K562 (cell line): Measurements from ENCODE around the gene CEP20. TPM values are rescaled to one million over a fixed set of nuclear protein-coding genes. Genes with fewer than 3 reads are reported as not detected.

Experiments
- ATAC-seq: fragments of 200-7000 bp; cut with Tn5 transposase; 3 replicates; pipeline ENCODE4 v1.9.1; 2020; ENCODE audit warnings: moderate library complexity
- BruUV-seq: library from RNA; stranded (reverse); fragments of 400-500 nt; replicated peaks from 2 replicates; lab custom pipeline; 2021; lab: Mats Ljungman, UMichigan
- CTCF ChIA-PET: fragments of 300-600 bp; formaldehyde crosslinking; extraction: SDS; loops from one replicate; lab custom pipeline; 2021; ENCODE audit warnings: low intra/inter-chr PET ratio; lab: Yijun Ruan, JAX
- POLR2A ChIA-PET: fragments of 300-600, 350-650 bp; sonication (Branson Sonifier 250); formaldehyde crosslinking; extraction: SDS; loops from one replicate; lab custom pipeline; 2021; ENCODE audit warnings: antibody characterized with exemption, inconsistent platforms; lab: Yijun Ruan, JAX
- DNase-seq, 4 experiments: peaks; one replicate each; pipeline versions ENCODE4 v3.0.0 to v3.0.0-alpha.2; 2011 to 2018; ENCODE audit warnings: low spot score in 3 of 4, mixed read lengths in 3 of 4; ENCODE audit errors: extremely low read depth in 1 of 4
- FAIRE-seq: peaks from 2 replicates; lab custom pipeline; 2011; peaks lifted over from hg19 to GRCh38; lab: Jason Lieb, UNC
- H2AFZ ChIP-seq: 2 replicates; pipeline ENCODE4 v1.6.0; 2011; ENCODE audit warnings: low read depth, low read length, control low read depth, inconsistent platforms
- H3K27ac ChIP-seq: fragments of 200-600 bp; 3 replicates; pipeline ENCODE4 v1.8.0; 2011; ENCODE audit warnings: low read depth, mild to moderate bottlenecking, control low read depth, inconsistent platforms, low read length, moderate library complexity, mixed read lengths; ENCODE audit errors: extremely low read depth
- H3K27me3 ChIP-seq, 2 experiments: fragments of 300-600 bp in 1 of 2; 2 replicates in 1 of 2; 3 replicates in 1 of 2; pipeline versions ENCODE4 v1.6.0 to v1.8.0; 2011; ENCODE audit warnings: inconsistent platforms in 2 of 2, low read length in 2 of 2, mild to moderate bottlenecking in 1 of 2, mixed read lengths in 1 of 2, moderate library complexity in 1 of 2; ENCODE audit not compliant: control insufficient read depth in 2 of 2, insufficient read depth in 2 of 2
- H3K36me3 ChIP-seq: fragments of 300-600 bp; 3 replicates; pipeline ENCODE4 v1.8.0; 2011; ENCODE audit warnings: mild to moderate bottlenecking, low read length, inconsistent platforms; ENCODE audit not compliant: control insufficient read depth, insufficient read depth
- H3K4me1 ChIP-seq, 2 experiments: fragments of 200-600 bp in 1 of 2; replicated peaks in 1 of 2; 2 replicates in 1 of 2; 3 replicates in 1 of 2; pipeline versions ENCODE4 v1.5.1 to v1.8.0; 2011; ENCODE audit warnings: inconsistent platforms in 2 of 2, low read length in 2 of 2, mild to moderate bottlenecking in 1 of 2, mixed read lengths in 1 of 2, moderate library complexity in 1 of 2; ENCODE audit not compliant: control insufficient read depth in 2 of 2, insufficient read depth in 2 of 2
- H3K4me2 ChIP-seq: 2 replicates; pipeline ENCODE4 v1.6.1; 2011; ENCODE audit warnings: low read length, control low read depth, inconsistent platforms, mixed read lengths; ENCODE audit not compliant: insufficient read depth
- H3K4me3 ChIP-seq: fragments of 200-600 bp; sonication (generic), shearing (Covaris generic); 2 replicates; pipeline ENCODE4 v1.5.1; 2016; ENCODE audit warnings: control low read depth, inconsistent platforms
- H3K79me2 ChIP-seq: fragments of 200-600 bp; 3 replicates; pipeline ENCODE4 v1.8.0; 2011; ENCODE audit warnings: low read length, inconsistent platforms; ENCODE audit not compliant: control insufficient read depth, insufficient read depth
- H3K9ac ChIP-seq, 2 experiments: 2 replicates each; pipeline versions ENCODE4 v1.6.0 to v1.6.1; 2011; ENCODE audit warnings: low read depth in 2 of 2, low read length in 2 of 2, control low read depth in 1 of 2, inconsistent platforms in 1 of 2, mild to moderate bottlenecking in 1 of 2, mixed read lengths in 1 of 2; ENCODE audit not compliant: insufficient read depth in 1 of 2
- H3K9me1 ChIP-seq: one replicate; pipeline ENCODE4 v1.6.0; 2011; ENCODE audit warnings: inconsistent platforms, mild to moderate bottlenecking, low read length, moderate library complexity; ENCODE audit not compliant: control insufficient read depth, insufficient read depth
- H3K9me3 ChIP-seq: replicated peaks from 2 replicates; pipeline ENCODE4 v1.5.1; 2011; ENCODE audit warnings: low read depth, low read length, inconsistent platforms; ENCODE audit not compliant: control insufficient read depth, insufficient read depth
- H4K20me1 ChIP-seq: replicated peaks from 2 replicates; pipeline ENCODE4 v1.6.1; 2011; ENCODE audit warnings: low read length, inconsistent platforms, mixed read lengths; ENCODE audit not compliant: control insufficient read depth, insufficient read depth
- CREBBP ChIP-seq: IDR thresholded peaks from one replicate; pipeline ENCODE4 v1.6.1; 2012; ENCODE audit warnings: low read depth, mild to moderate bottlenecking, control low read depth, inconsistent platforms, low read length
- DMBX1 ChIP-seq: fragments of 250-450 bp; sonication (Bioruptor Pico); IDR thresholded peaks from 2 replicates; pipeline ENCODE4 v1.8.0; 2022; ENCODE audit warnings: inconsistent platforms, mild to moderate bottlenecking, moderate library complexity, borderline replicate concordance
- EWSR1 ChIP-seq: fragments of 450-650 bp; IDR thresholded peaks from 2 replicates; pipeline ENCODE4 v1.6.1; 2018; ENCODE audit warnings: borderline replicate concordance, mild to moderate bottlenecking, low read depth, moderate library complexity; ENCODE audit not compliant: partially characterized antibody
- GATA2 ChIP-seq: sonication (generic); formaldehyde crosslinking; IDR thresholded peaks from 2 replicates; pipeline ENCODE4 v1.4.0; 2020; ENCODE audit warnings: mild to moderate bottlenecking, missing genetic modification reagents
- MTA2 ChIP-seq: fragments of 450-650 bp; IDR thresholded peaks from 2 replicates; pipeline ENCODE4 v1.6.1; 2016; ENCODE audit warnings: low read depth
- NFIC ChIP-seq: fragments of 450-650 bp; IDR thresholded peaks from 2 replicates; pipeline ENCODE4 v1.6.1; 2017; ENCODE audit warnings: mild to moderate bottlenecking, inconsistent platforms
- RBM14 ChIP-seq: fragments of 200-400 bp; formaldehyde crosslinking; IDR thresholded peaks from 2 replicates; pipeline ENCODE4 v1.6.1; 2018; ENCODE audit warnings: low read depth, mild to moderate bottlenecking, low read length, moderate library complexity, borderline replicate concordance; ENCODE audit not compliant: insufficient read depth
- RFX5 ChIP-seq: IDR thresholded peaks from 2 replicates; pipeline ENCODE4 v1.6.1; 2011; ENCODE audit warnings: low read depth, mild to moderate bottlenecking, improper control_type of control experiment, low read length
- SP1 ChIP-seq: sonication (generic); formaldehyde crosslinking; IDR thresholded peaks from 2 replicates; pipeline ENCODE4 v1.8.1; 2022; ENCODE audit warnings: mild to moderate bottlenecking, missing genetic modification reagents
- ZNF124 ChIP-seq: sonication (generic); formaldehyde crosslinking; IDR thresholded peaks from 2 replicates; pipeline ENCODE4 v1.8.1; 2022; ENCODE audit warnings: missing genetic modification reagents
- ZNF24 ChIP-seq: fragments of 450-650 bp; IDR thresholded peaks from 2 replicates; pipeline ENCODE4 v1.6.1; 2016
- WGBS: fragments of 100-300 bp; shearing (Covaris generic); methylation state at CpG from one replicate; pipeline ENCODE4 v1.1.6; 2016; ENCODE audit warnings: low coverage, mixed read lengths; ENCODE audit not compliant: insufficient coverage; ENCODE audit errors: missing lambda C conversion rate; 5-methylcytosine and 5-hydroxymethylcytosine counted together
- in situ Hi-C: fragments of 300-500 bp; cut with MboI; formaldehyde crosslinking; loops from 4 replicates; pipeline ENCODE4 v1.15.0; 2018; ENCODE audit warnings: inconsistent platforms, mixed read lengths
- intact Hi-C: fragments of 100-400 bp; cut with micrococcal nuclease; formaldehyde crosslinking; loops from 2 replicates; pipeline ENCODE4 v1.14.2; 2022
- polyA plus RNA-seq, 8 experiments: library from polyadenylated mRNA; depleted of rRNA in 4 of 8; stranded (reverse) in 5 of 8; unstranded in 3 of 8; fragments of >200 nt; fragmentation: Nextera tagmentation in 2 of 8; fragmentation: Illumina TruSeq in 1 of 8; extraction: Ambion mirVana in 2 of 8; extraction: Trizol in 1 of 8; gene quantifications; 2 replicates each; pipeline versions ENCODE4 v1.2.1 to v1.2.3, GENCODE V29; 2011 to 2014; ENCODE audit warnings: inconsistent platforms in 1 of 8, missing spikeins in 1 of 8
- total RNA-seq, 7 experiments: library from RNA; depleted of rRNA in 6 of 7; stranded (reverse); fragments of >200 nt in 6 of 7; fragmentation: Illumina TruSeq in 2 of 7; extraction: Trizol in 2 of 7; gene quantifications; 2 replicates each; pipeline versions ENCODE4 v1.2.1 to v1.2.3, GENCODE V29; 2011 to 2021; ENCODE audit warnings: low replicate concordance in 1 of 7

CEP20 gene
- total and polyA plus RNA-seq, 9 of the 15 experiments (the other 6 are each of a cell fraction or from before 2014, with no cell fraction given), result 41.3 to 150 (median 104) TPM

- H4K20me1 ChIP-seq, result no peaks in the 10 kb centered on the region
- no peak for DNase-seq
- no TSS peak for BruUV-seq
- no peak for TF ChIP-seq GATA2 (CRISPR knock-in tag)
- TF ChIP-seq EWSR1, result no peak
- no peak for TF ChIP-seq MTA2
- TF ChIP-seq ZNF124 (CRISPR knock-in tag), result no peak
- no peak for TF ChIP-seq SP1 (CRISPR knock-in tag)
- TF ChIP-seq RFX5, result no peak
- TF ChIP-seq NFIC, result no peak
- TF ChIP-seq RBM14, result no peak
- TF ChIP-seq ZNF24, result no peak
- TF ChIP-seq DMBX1, result no peak
- no peak for TF ChIP-seq CREBBP
- TF ChIP-seq, all 486 proteins: peak for 0
- no peak overlapping the region for H3K27ac ChIP-seq
- CTCF ChIA-PET, result no interaction called here
- no peak overlapping the region for H3K9ac ChIP-seq
- no peaks in the 10 kb centered on the region for H3K27me3 ChIP-seq
- in situ Hi-C loops (no loop called here), intact Hi-C loops (no loop called here)
- no peaks in the 10 kb centered on the region for H3K79me2 ChIP-seq
- no peak overlapping the region for H2AFZ ChIP-seq
- no peak overlapping the region for H3K4me2 ChIP-seq
- FAIRE-seq, result no peak
- POLR2A ChIA-PET, result interaction anchor here (2.2 kb wide), 1 partner anchor 9 kb away, joined by 10 read pairs; no protein-coding TSS in a partner anchor
- H3K9me3 ChIP-seq, result no peaks in the 10 kb centered on the region
- WGBS, result 87% methylated on average over 7 of the region's 7 CpGs
- H3K4me3 ChIP-seq, result no peak overlapping the region
- peaks cover 51% of the 10 kb centered on the region; the same call in 2 of the 3 replicates for H3K36me3 ChIP-seq
- no peaks in the 10 kb centered on the region for H3K9me1 ChIP-seq
- ATAC-seq, result no peak
- H3K4me1 ChIP-seq, result no peaks in the 10 kb centered on the region
These were observed 22.7 kb downstream of the CEP20 start for GRCh38 chr16:15865742-15866141.
